Measurements from ENCODE around the gene SF1.

SF1 gene

GRCh38 chr11:64736654-64737053 lies 41.7 kb downstream of the SF1 start:
- TF ChIP-seq EZH2phosphoT487 (IDR thresholded peaks at IDR 0.05; ENCODE audit: borderline replicate concordance): no peak
- Histone ChIP-seq H3K9me2 (replicated peaks; ENCODE audit: low read depth, low read length) (no peaks in the 10 kb centered on the region), H3K9me3 (ENCODE audit: insufficient read depth, low read depth, low read length) (no peaks in the 10 kb centered on the region), H3K4me2 (ENCODE audit: low read depth, low read length, poor library complexity, severe bottlenecking) (no peak overlapping the region), H3K9ac (ENCODE audit: low read depth, low read length, poor library complexity, severe bottlenecking) (no peak overlapping the region), H3K36me3 (ENCODE audit: insufficient read depth, low read length) (peaks cover 19% of the 10 kb centered on the region; the same call in 1 of the 2 replicates), H3F3A (ENCODE audit: low read depth) (no peaks in the 10 kb centered on the region), H3K4me3 (ENCODE audit: low read length, poor library complexity, severe bottlenecking) (no peak overlapping the region), H4K20me1 (ENCODE audit: insufficient read depth, low read length, poor library complexity, severe bottlenecking) (peaks cover 3% of the 10 kb centered on the region), H2AFZ (ENCODE audit: low read length) (no peak overlapping the region), H3K4me1 (ENCODE audit: insufficient read depth, low read length, poor library complexity, severe bottlenecking) (peaks cover 8% of the 10 kb centered on the region), H3K79me2 (ENCODE audit: insufficient read depth, low read length) (peaks cover 11% of the 10 kb centered on the region), H3K27me3 (ENCODE audit: insufficient read depth, low read length, poor library complexity, severe bottlenecking) (no peaks in the 10 kb centered on the region)

GRCh38 chr11:64735725-64736259 lies 42.5 kb downstream of the SF1 start:
- H2AFZ ChIP-seq (ENCODE audit: low read length): no peak overlapping the region
- no peaks in the 10 kb centered on the region for H3K9me3 ChIP-seq (ENCODE audit: insufficient read depth, low read depth, low read length)
- TF ChIP-seq EZH2phosphoT487 (IDR thresholded peaks at IDR 0.05; ENCODE audit: borderline replicate concordance): no peak
- TF ChIP-seq, protein P1, sequence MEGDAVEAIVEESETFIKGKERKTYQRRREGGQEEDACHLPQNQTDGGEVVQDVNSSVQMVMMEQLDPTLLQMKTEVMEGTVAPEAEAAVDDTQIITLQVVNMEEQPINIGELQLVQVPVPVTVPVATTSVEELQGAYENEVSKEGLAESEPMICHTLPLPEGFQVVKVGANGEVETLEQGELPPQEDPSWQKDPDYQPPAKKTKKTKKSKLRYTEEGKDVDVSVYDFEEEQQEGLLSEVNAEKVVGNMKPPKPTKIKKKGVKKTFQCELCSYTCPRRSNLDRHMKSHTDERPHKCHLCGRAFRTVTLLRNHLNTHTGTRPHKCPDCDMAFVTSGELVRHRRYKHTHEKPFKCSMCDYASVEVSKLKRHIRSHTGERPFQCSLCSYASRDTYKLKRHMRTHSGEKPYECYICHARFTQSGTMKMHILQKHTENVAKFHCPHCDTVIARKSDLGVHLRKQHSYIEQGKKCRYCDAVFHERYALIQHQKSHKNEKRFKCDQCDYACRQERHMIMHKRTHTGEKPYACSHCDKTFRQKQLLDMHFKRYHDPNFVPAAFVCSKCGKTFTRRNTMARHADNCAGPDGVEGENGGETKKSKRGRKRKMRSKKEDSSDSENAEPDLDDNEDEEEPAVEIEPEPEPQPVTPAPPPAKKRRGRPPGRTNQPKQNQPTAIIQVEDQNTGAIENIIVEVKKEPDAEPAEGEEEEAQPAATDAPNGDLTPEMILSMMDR (conservative IDR thresholded peaks at IDR 0.05; ENCODE audit: low read length): no peak
- H3K4me3 ChIP-seq (ENCODE audit: low read length, poor library complexity, severe bottlenecking): no peak overlapping the region
- no peaks in the 10 kb centered on the region for H3K9me2 ChIP-seq (replicated peaks; ENCODE audit: low read depth, low read length)
- H3K9ac ChIP-seq (ENCODE audit: low read depth, low read length, poor library complexity, severe bottlenecking): no peak overlapping the region
- H3K36me3 ChIP-seq (ENCODE audit: insufficient read depth, low read length): peaks cover 19% of the 10 kb centered on the region; the same call in 1 of the 2 replicates
- H3K79me2 ChIP-seq (ENCODE audit: insufficient read depth, low read length): peaks cover 2% of the 10 kb centered on the region; the same call in 1 of the 2 replicates
- H3K4me2 ChIP-seq (ENCODE audit: low read depth, low read length, poor library complexity, severe bottlenecking): no peak overlapping the region
- no peaks in the 10 kb centered on the region for H3F3A ChIP-seq (ENCODE audit: low read depth)
- no peaks in the 10 kb centered on the region for H4K20me1 ChIP-seq (ENCODE audit: insufficient read depth, low read length, poor library complexity, severe bottlenecking)
- H3K4me1 ChIP-seq (ENCODE audit: insufficient read depth, low read length, poor library complexity, severe bottlenecking): no peaks in the 10 kb centered on the region
- no peaks in the 10 kb centered on the region for H3K27me3 ChIP-seq (ENCODE audit: insufficient read depth, low read length, poor library complexity, severe bottlenecking)

GRCh38 chr11:64734811-64735724 lies 43.3 kb downstream of the SF1 start:
- no peaks in the 10 kb centered on the region for H3K27me3 ChIP-seq (ENCODE audit: insufficient read depth, low read length, poor library complexity, severe bottlenecking)
- no peaks in the 10 kb centered on the region for H3K79me2 ChIP-seq (ENCODE audit: insufficient read depth, low read length)
- no peak overlapping the region for H3K4me2 ChIP-seq (ENCODE audit: low read depth, low read length, poor library complexity, severe bottlenecking)
- H4K20me1 ChIP-seq (ENCODE audit: insufficient read depth, low read length, poor library complexity, severe bottlenecking): no peaks in the 10 kb centered on the region
- peaks cover 19% of the 10 kb centered on the region; the same call in 1 of the 2 replicates for H3K36me3 ChIP-seq (ENCODE audit: insufficient read depth, low read length)
- TF ChIP-seq, protein P1 (conservative IDR thresholded peaks at IDR 0.05; ENCODE audit: low read length): no peak
- TF ChIP-seq EZH2phosphoT487 (IDR thresholded peaks at IDR 0.05; ENCODE audit: borderline replicate concordance): no peak
- H2AFZ ChIP-seq (ENCODE audit: low read length): no peak overlapping the region
- H3K9ac ChIP-seq (ENCODE audit: low read depth, low read length, poor library complexity, severe bottlenecking): no peak overlapping the region
- no peaks in the 10 kb centered on the region for H3K4me1 ChIP-seq (ENCODE audit: insufficient read depth, low read length, poor library complexity, severe bottlenecking)
- H3K9me2 ChIP-seq (replicated peaks; ENCODE audit: low read depth, low read length): no peaks in the 10 kb centered on the region
- no peak overlapping the region for H3K4me3 ChIP-seq (ENCODE audit: low read length, poor library complexity, severe bottlenecking)
- no peaks in the 10 kb centered on the region for H3F3A ChIP-seq (ENCODE audit: low read depth)
- H3K9me3 ChIP-seq (ENCODE audit: insufficient read depth, low read depth, low read length): no peaks in the 10 kb centered on the region
